ENCODE results near the gene GLTP. TPM values are rescaled to one million over a fixed set of nuclear protein-coding genes. Genes with fewer than 3 reads are reported as not detected.

The GLTP gene
- total and polyA plus RNA-seq, 2 experiments from 2014 or later: 20.5 to 24.9 TPM

- Histone ChIP-seq H3K4me1 (ENCODE audit: low read depth) (no peaks in the 10 kb centered on the region), H3K4me3 (no peak overlapping the region), H3K36me3 (no peaks in the 10 kb centered on the region), H3K27me3 (no peaks in the 10 kb centered on the region), H3K9me3 (ENCODE audit: low read depth) (no peaks in the 10 kb centered on the region), H3K27ac (no peak overlapping the region)
- no peak for TF ChIP-seq CTCF (IDR thresholded peaks at IDR 0.05; ENCODE audit: low read depth, low read length)
- no peak for DNase-seq (ENCODE audit: low read depth in 1 of 2, low spot score in 1 of 2)
Measured at GRCh38 chr12:109844091-109844490, 36.2 kb downstream of the GLTP start.

- DNase-seq (ENCODE audit: low read depth in 1 of 2, low spot score in 1 of 2): no peak
- no peaks in the 10 kb centered on the region for H3K27me3 ChIP-seq
Measured at GRCh38 chr12:109842021-109842420, 38.3 kb downstream of the GLTP start.

GRCh38 chr12:109841356-109841755 lies 39.0 kb downstream of the GLTP start:
- TF ChIP-seq CTCF (IDR thresholded peaks at IDR 0.05; ENCODE audit: low read depth, low read length): no peak
- Histone ChIP-seq H3K4me3 (no peak overlapping the region), H3K36me3 (no peaks in the 10 kb centered on the region), H3K27ac (no peak overlapping the region), H3K27me3 (no peaks in the 10 kb centered on the region), H3K4me1 (ENCODE audit: low read depth) (no peaks in the 10 kb centered on the region), H3K9me3 (ENCODE audit: low read depth) (no peaks in the 10 kb centered on the region)
- DNase-seq (ENCODE audit: low read depth in 1 of 2, low spot score in 1 of 2): no peak

More at GRCh38 chr12:109842021-109842420, 38.3 kb downstream of the GLTP start:
- Histone ChIP-seq H3K4me3 (no peak overlapping the region), H3K4me1 (ENCODE audit: low read depth) (no peaks in the 10 kb centered on the region), H3K27ac (no peak overlapping the region), H3K36me3 (no peaks in the 10 kb centered on the region), H3K9me3 (ENCODE audit: low read depth) (no peaks in the 10 kb centered on the region)
- TF ChIP-seq CTCF (IDR thresholded peaks at IDR 0.05; ENCODE audit: low read depth, low read length): no peak

GRCh38 chr12:109840305-109841074 lies 39.9 kb downstream of the GLTP start:
- no peaks in the 10 kb centered on the region for H3K9me3 ChIP-seq (ENCODE audit: low read depth)
- TF ChIP-seq CTCF (IDR thresholded peaks at IDR 0.05; ENCODE audit: low read depth, low read length): no peak
- no peaks in the 10 kb centered on the region for H3K27me3 ChIP-seq
- H3K4me1 ChIP-seq (ENCODE audit: low read depth): no peaks in the 10 kb centered on the region
- no peak for DNase-seq (ENCODE audit: low read depth in 1 of 2, low spot score in 1 of 2)
- H3K27ac ChIP-seq: no peak overlapping the region
- H3K36me3 ChIP-seq: no peaks in the 10 kb centered on the region
- no peak overlapping the region for H3K4me3 ChIP-seq

- DNase-seq (ENCODE audit: low read depth in 1 of 2, low spot score in 1 of 2): no peak
- Histone ChIP-seq H3K27ac (no peak overlapping the region), H3K36me3 (no peaks in the 10 kb centered on the region), H3K4me1 (ENCODE audit: low read depth) (no peaks in the 10 kb centered on the region), H3K9me3 (ENCODE audit: low read depth) (no peaks in the 10 kb centered on the region), H3K4me3 (no peak overlapping the region), H3K27me3 (no peaks in the 10 kb centered on the region)
- no peak for TF ChIP-seq CTCF (IDR thresholded peaks at IDR 0.05; ENCODE audit: low read depth, low read length)
Measured at GRCh38 chr12:109839444-109839843, 40.9 kb downstream of the GLTP start.
